Renal cortex interstitium (tissue), 15 donors: ENCODE data around the gene GRIK4. TPM values are rescaled to one million over a fixed set of nuclear protein-coding genes. Genes with fewer than 3 reads are reported as not detected.
A peak's percentile ranks its signal among the peaks of the same experiment; 100 is the strongest.

ENCODE experiments used
- DNase-seq, 11 donors: peaks; one replicate each; pipeline ENCODE4 v3.0.0-alpha.2; 2013; ENCODE audit warnings: low read depth in 9 of 11, low spot score in 4 of 11; ENCODE audit errors: extremely low read depth in 1 of 11
- long read RNA-seq, 16 experiments: transcript quantifications; one replicate each; lab custom pipeline, GENCODE V29; 2026
- polyA plus RNA-seq, 3 donors: library from polyadenylated mRNA; unstranded; fragments of 120-200 nt; gene quantifications; one replicate each; pipeline ENCODE4 v1.2.1, GENCODE V29; 2013; ENCODE audit not compliant: insufficient read length in 3 of 3

The GRIK4 gene, protein sequence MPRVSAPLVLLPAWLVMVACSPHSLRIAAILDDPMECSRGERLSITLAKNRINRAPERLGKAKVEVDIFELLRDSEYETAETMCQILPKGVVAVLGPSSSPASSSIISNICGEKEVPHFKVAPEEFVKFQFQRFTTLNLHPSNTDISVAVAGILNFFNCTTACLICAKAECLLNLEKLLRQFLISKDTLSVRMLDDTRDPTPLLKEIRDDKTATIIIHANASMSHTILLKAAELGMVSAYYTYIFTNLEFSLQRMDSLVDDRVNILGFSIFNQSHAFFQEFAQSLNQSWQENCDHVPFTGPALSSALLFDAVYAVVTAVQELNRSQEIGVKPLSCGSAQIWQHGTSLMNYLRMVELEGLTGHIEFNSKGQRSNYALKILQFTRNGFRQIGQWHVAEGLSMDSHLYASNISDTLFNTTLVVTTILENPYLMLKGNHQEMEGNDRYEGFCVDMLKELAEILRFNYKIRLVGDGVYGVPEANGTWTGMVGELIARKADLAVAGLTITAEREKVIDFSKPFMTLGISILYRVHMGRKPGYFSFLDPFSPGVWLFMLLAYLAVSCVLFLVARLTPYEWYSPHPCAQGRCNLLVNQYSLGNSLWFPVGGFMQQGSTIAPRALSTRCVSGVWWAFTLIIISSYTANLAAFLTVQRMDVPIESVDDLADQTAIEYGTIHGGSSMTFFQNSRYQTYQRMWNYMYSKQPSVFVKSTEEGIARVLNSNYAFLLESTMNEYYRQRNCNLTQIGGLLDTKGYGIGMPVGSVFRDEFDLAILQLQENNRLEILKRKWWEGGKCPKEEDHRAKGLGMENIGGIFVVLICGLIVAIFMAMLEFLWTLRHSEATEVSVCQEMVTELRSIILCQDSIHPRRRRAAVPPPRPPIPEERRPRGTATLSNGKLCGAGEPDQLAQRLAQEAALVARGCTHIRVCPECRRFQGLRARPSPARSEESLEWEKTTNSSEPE
- polyA plus RNA-seq: 1 to 10 TPM; 1.0 to 1.4 (median 1.2) TPM
- long read RNA-seq, donor 1: 0 reads
- long read RNA-seq, donor 2: 0 reads
- long read RNA-seq, donor 3: 0 reads
- long read RNA-seq, donor 4: 0 reads
- long read RNA-seq, donor 5: 0 reads
- long read RNA-seq, donor 6: 0 reads
- long read RNA-seq, donor 7: 0 reads
- long read RNA-seq, donor 8: 0 reads
- long read RNA-seq, donor 9: 0 reads
- long read RNA-seq, donor 10: 0 reads
- long read RNA-seq, donor 11: 0 reads
- long read RNA-seq, donor 12: 0 reads
- long read RNA-seq, donor 13: 0 reads
- long read RNA-seq, donor 14: 0 reads
- long read RNA-seq, donor 15: 0 reads
- long read RNA-seq, donor 16, full-length matches to known transcripts: 1 of 1 reads
- long read RNA-seq, donor 16, partial matches to known transcripts: 0 of 1 reads
- long read RNA-seq, donor 16, other reads (novel, unspliced or antisense): 0 of 1 reads

GRCh38 chr11:120511116-120511819 lies at the start of gene GRIK4:
TSS of gene GRIK4 (plus strand) at chr11:120511748. CDS start at chr11:120660319, 148,571 bp downstream.
- DNase-seq: peak in 9 of 11 donors; percentile 56 to 80 (median 71)

- no peak for DNase-seq
Measured at GRCh38 chr11:120462825-120463224, 48.7 kb upstream of the GRIK4 start.

- no peak for DNase-seq
Measured at GRCh38 chr11:120465921-120466534, 45.5 kb upstream of the GRIK4 start.

DNA sequence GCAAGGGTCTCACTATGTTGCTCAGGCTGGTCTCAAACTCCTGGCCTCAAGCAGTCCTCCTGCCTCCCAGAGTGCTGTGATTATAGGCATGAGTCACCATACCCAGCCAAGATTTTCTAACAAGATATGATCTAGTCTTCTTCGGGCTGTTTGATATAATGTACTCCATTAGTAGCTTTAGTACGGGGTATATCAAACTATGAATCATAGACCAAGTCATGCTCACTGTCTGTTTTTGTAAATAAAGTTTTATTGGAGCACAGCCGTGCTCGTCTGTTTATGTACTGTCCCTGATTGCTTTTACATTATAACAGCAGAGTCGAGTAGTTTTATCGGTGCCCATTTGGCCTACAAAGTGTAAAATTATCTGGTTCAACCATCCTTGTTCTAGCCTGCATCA lies 43.9 kb upstream of the GRIK4 start:
- DNase-seq: no peak

DNA sequence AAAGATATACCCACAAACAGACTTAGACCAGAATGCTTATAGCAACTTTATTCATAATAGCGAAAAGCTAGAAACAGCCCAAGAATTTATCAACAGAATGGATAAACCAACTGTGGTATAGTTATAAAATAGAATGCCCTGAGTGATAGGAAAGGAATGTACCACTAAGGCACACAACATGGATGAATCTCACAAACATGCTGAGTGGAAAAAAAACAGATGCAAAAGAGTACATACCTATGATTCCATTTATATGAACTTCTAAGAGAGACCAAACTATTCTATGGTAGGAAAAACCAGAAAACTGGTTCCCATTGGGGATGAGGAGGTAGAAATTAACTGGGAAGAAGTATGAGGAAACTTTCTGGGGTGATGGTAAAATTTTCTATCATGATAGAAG lies 40.4 kb upstream of the GRIK4 start:
- DNase-seq: no peak

DNA sequence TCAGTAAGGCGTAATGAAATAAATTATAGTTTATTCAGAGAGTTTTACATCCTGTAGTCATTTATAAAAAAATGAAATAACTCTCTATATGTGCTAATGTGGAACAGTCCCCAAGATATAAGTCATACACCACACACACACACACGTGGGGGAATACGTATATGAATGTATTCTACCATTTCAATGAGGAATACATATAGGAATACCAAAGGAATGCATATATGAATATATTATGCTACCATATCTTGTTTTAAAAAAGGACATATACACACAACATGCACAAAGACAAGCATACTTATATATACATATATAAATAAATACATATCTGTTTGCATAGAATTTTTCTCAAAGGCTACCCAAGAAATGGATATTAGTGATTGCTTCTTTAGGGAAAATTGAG lies 39.6 kb upstream of the GRIK4 start:
- DNase-seq: no peak

- no peak for DNase-seq
Measured at GRCh38 chr11:120473503-120473902, 38.0 kb upstream of the GRIK4 start.

- no peak for DNase-seq
Measured at GRCh38 chr11:120482149-120482548, 29.4 kb upstream of the GRIK4 start.

- no peak for DNase-seq
Measured at GRCh38 chr11:120484722-120485121, 26.8 kb upstream of the GRIK4 start.

GRCh38 chr11:120486138-120486537 lies 25.4 kb upstream of the GRIK4 start:
- DNase-seq: no peak

DNA sequence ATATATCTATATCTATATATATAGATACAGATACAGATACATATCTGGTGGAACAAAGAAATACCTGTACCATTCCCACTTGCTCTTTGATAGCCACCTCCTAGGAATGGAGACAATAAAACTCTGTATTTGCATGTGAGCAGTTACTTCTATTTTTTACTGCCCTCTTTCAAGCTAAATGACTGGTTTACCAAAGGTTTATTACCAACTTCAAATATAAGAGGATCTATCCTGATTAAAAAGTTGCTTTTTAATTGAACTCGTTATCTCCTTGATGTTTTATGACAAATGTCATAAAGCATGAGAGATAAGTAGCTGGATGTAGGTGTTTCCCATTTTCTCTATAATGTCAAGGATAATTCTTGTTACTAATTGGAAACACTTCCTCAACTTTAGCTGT lies 21.7 kb upstream of the GRIK4 start:
- DNase-seq: no peak

DNA sequence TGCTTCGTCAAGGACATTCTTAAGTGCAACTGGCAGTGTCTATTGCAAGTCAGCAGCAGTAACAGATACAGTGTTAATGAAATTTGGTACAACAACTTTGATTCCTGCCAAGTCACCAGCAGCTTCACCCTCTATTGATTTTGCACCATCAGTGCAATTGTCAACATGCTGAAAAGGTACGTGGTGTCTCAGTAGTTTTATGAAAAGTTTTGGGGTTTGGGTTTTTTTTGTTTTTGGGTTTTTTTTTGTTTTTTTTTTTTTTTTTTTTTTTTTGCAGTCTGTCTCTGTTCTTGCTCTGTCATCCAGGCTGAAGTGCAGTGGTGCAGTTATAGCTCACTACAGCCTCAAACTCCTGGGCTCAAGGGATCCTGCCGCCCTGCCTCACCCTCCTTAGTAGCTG lies 19.1 kb upstream of the GRIK4 start:
- no peak for DNase-seq

DNA sequence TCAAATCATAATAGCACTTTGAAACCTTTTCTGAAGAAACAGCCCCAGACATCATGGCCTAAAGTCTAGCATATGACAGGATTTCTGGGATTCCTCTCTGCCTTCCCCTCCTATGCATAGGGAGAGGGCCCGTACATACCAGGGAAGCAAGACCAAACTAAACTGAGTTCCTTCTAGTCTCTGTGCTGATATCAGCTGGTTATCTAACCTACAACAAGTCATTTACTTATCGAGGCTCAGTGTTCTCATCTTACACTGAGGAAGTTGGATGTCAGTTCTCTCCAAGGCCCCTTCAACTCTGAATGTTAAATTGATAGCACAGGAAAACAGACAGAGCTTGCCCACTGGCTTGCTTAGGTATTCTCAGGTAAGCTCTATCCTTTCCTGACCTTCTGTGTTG lies 17.0 kb upstream of the GRIK4 start:
- no peak for DNase-seq

- no peak for DNase-seq
Measured at GRCh38 chr11:120499088-120499487, 12.5 kb upstream of the GRIK4 start.

DNA sequence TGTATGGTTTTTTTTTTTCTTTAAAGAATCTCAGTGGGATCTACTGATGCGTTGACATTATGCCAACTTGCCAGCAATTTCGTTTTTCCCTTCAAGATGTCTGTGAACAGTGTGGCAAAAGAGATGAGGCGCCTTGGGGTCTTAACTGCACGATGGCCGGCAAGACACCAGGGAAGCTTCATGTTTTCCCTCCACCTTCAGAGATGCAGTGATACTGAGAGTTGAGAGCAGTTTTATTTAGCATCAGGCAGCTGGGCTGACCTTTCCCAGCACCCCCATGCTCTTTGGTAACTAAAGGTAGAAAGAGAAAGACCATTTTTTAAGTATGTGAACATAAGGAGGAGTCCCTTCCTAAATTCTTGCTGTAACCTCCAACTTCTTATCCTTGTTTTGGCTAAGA lies 11.7 kb upstream of the GRIK4 start:
- no peak for DNase-seq

GRCh38 chr11:120500414-120501071 lies 11.0 kb upstream of the GRIK4 start:
- DNase-seq: no peak

DNA sequence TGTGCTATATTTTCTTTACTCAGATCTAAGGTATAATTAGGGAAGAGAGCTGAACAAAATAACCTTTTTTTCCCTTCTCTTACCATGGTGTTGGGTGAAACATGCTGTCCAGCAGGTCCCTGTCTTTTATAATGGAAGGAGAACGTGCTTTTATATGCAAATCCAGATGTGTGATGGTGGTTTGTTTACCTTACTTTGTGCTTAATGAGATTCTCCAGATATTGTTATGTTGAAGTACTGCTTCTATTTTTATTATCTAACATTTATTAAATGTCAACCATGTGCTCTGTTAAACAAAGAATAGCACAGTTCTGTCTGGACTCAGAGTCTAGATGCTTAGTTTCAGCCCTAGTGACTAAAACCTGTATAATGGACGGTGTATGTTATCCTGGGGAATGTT lies 10.1 kb upstream of the GRIK4 start:
- DNase-seq: no peak
